ENCODE measurements around the gene MTCL1.

MTCL1 gene

GRCh38 chr18:8686611-8687010 is 18.7 kb upstream of the MTCL1 start:
- no peak for DNase-seq

GRCh38 chr18:8688216-8688800 is 17.0 kb upstream of the MTCL1 start:
- DNase-seq, result no peak

- DNase-seq, result no peak
These were observed 16.5 kb upstream of the MTCL1 start for GRCh38 chr18:8688816-8689215.

GRCh38 chr18:8689517-8689916 is 15.8 kb upstream of the MTCL1 start:
- no peak for DNase-seq

GRCh38 chr18:8694891-8695290 is 10.5 kb upstream of the MTCL1 start:
- no peak for DNase-seq

GRCh38 chr18:8695932-8696517 is 9.3 kb upstream of the MTCL1 start:
- no peak for DNase-seq

GRCh38 chr18:8696749-8697211 is 8.6 kb upstream of the MTCL1 start:
- DNase-seq, result peak in 46 of 51 donors; percentile 6 to 82 (median 46)

- DNase-seq, result no peak
These were observed 6.2 kb upstream of the MTCL1 start for GRCh38 chr18:8699126-8699525.

- no peak for DNase-seq
These were observed 5.4 kb upstream of the MTCL1 start for GRCh38 chr18:8699948-8700347.

GRCh38 chr18:8701546-8702118 is 3.7 kb upstream of the MTCL1 start:
- DNase-seq, result peak in 1 of 51 donors; percentile 23

- DNase-seq, result no peak
These were observed 2.7 kb upstream of the MTCL1 start for GRCh38 chr18:8702668-8703067.

GRCh38 chr18:8703092-8703709 is 2.2 kb upstream of the MTCL1 start:
- no peak for DNase-seq

GRCh38 chr18:8703781-8704301 is 1.5 kb upstream of the MTCL1 start:
- no peak for DNase-seq

GRCh38 chr18:8704361-8705237 is 757 bp upstream of the MTCL1 start:
- peak; percentile 33 to 92 (median 81) for DNase-seq

- DNase-seq, result peak in 5 of 51 donors; percentile 14 to 49 (median 39)
These were observed 820 bp downstream of the MTCL1 start for GRCh38 chr18:8705961-8706790.

GRCh38 chr18:8706791-8707555 is 1.6 kb downstream of the MTCL1 start:
- DNase-seq, result peak in 25 of 51 donors; percentile 12 to 58 (median 31)

- DNase-seq, result peak in 1 of 51 donors; percentile 52
These were observed 2.4 kb downstream of the MTCL1 start for GRCh38 chr18:8707556-8708300.

- no peak for DNase-seq
These were observed 3.3 kb downstream of the MTCL1 start for GRCh38 chr18:8708670-8709069.
